A549 treated with Mapracorat at 1 μM for 4 hours (cell line): ENCODE data around the gene FCGR2B. TPM values are rescaled to one million over a fixed set of nuclear protein-coding genes. Genes with fewer than 3 reads are reported as not detected.

Experiments used
- total RNA-seq: library from RNA; stranded (reverse); fragments of 200-300 nt; extraction: Qiagen RNA extraction; gene quantifications from 5 replicates; pipeline ENCODE4 v1.2.3, GENCODE V29; 2022

Gene FCGR2B
- total RNA-seq, result not detected in 5 replicates

GRCh38 chr1:161662684-161663339, at the start of gene FCGR2B:
Gene FCGR2B, plus strand, starts transcription at chr1:161663143. Its CDS starts 99 bp downstream, at chr1:161663242.

GRCh38 chr1:161631076-161631475, 31.9 kb upstream of the FCGR2B start, which contains the start of gene FCGR3B:
Gene FCGR3B, minus strand, starts transcription at chr1:161631176. Its CDS starts 82 bp downstream, at chr1:161631094.

GRCh38 chr1:161706482-161707347, 43.8 kb downstream of the FCGR2B start, which contains the start of gene FCRLA:
Gene FCRLA, plus strand, starts transcription at chr1:161707229. Its CDS starts 36 bp downstream, at chr1:161707265.

GRCh38 chr1:161720956-161721737, 58.2 kb downstream of the FCGR2B start, which contains the start of gene FCRLB:
Gene FCRLB, plus strand, starts transcription at chr1:161721544. Its CDS starts 1,129 bp downstream, at chr1:161722673.

Other genes starting within 250 kb of the FCGR2B start
- gene FCGR2A, start 157.7 kb upstream of the FCGR2B start, total RNA-seq, result not detected in 5 replicates
- 1.3 to 8.3 TPM (median 1.7 TPM) in 5 replicates for gene HSPA6, start 138.6 kb upstream of the FCGR2B start, total RNA-seq
- not detected in 5 replicates for gene FCGR3A, start 113.3 kb upstream of the FCGR2B start, total RNA-seq
- not detected in 5 replicates for gene FCGR3B, start 32.0 kb upstream of the FCGR2B start, total RNA-seq
- not detected in 5 replicates for gene FCRLA, start 44.1 kb downstream of the FCGR2B start, total RNA-seq
- 1.3 to 2.1 TPM (median 1.6 TPM) in 5 replicates for gene FCRLB, start 58.4 kb downstream of the FCGR2B start, total RNA-seq
- gene DUSP12, start 86.6 kb downstream of the FCGR2B start, total RNA-seq, result 45.6 to 51.8 TPM (median 48.1 TPM) in 5 replicates
- 12.3 to 14.9 TPM (median 14.4 TPM) in 5 replicates for gene ATF6, start 103.2 kb downstream of the FCGR2B start, total RNA-seq